Inflammatory macrophage treated with lipopolysaccharide for 1 hour (primary cell): Measurements from ENCODE around the gene KRTAP10-10.
"Not testable (repeated sequence)": the region's sequence is repeated elsewhere in the genome, so short reads cannot be mapped to it uniquely, and the experiment has no call there.

Experiments
- DNase-seq, 2 donors: peaks; one replicate each; pipeline ENCODE4 v3.0.0-alpha.2; 2020 to 2022

Gene KRTAP10-10

DNA sequence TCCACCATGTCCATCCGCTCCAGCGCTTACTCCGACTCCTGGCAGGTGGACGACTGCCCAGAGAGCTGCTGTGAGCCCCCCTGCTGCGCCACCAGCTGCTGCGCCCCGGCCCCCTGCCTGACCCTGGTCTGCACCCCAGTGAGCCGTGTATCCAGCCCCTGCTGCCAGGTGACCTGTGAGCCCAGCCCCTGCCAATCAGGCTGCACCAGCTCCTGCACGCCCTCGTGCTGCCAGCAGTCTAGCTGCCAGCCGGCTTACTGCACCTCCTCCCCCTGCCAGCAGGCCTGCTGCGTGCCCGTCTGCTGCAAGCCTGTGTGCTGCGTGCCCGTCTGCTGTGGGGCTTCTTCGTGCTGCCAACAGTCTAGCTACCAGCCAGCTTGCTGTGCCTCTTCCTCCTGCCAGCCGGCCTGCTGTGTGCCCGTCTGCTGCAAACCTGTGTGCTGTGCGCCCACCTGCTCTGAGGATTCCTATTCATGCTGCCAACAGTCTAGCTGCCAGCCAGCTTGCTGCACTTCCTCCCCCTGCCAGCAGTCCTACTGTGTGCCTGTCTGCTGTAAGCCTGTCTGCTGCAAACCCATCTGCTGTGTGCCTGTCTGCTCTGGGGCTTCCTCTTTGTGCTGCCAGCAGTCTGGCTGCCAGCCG is 9.9 kb upstream of the KRTAP10-10 start:
- DNase-seq: not testable (repeated sequence)

DNA sequence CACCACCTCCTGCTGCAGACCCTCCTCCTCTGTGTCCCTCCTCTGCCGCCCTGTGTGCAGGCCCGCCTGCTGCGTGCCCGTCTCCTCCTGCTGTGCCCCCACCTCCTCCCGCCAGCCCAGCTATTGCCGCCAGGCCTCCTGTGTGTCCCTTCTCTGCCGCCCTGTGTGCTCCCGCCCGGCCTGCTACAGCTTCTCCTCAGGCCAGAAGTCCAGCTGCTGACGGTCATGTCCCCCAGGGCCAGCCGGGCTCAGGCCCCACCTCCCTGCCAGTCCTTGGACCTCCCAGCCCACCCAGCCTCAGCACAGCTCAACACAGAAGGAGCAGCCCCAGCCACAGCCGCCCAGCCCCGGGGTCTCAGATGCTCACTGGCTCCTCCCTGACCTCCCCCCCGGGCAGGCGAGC is 9.3 kb upstream of the KRTAP10-10 start:
- DNase-seq: not testable (repeated sequence)

DNA sequence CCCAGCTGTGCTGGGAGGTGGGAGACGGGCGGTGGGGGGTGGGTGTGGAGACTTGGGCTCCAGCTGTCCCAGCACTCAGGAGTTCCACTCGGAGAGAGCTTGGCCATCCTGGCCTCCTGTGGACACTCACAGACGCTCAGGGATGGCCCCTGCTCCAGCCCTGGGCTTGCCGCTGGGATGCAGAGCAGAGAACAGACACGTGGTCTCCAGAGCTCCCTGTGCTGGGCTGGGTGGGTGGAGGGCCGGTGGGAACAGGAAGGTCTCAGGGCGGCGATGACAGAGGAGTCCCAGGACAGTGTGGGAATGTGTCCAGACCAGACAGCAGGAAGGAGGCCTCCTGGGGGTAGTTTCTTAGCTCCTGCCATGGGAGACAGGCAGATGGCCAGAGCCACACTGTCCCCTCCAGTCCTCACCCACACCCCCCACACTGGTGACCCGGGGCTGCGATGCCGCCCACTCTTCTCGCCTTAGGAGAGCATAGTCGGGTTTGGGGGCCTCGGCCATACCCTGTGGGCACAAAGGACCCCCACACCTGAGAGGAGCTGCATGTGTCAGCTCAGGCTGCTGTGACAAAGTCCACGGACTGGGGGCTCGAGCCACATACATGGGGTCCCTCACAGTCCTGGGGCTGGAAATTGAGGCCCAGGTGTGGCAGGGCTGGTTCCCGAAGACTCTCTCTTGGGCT is 8.3 kb upstream of the KRTAP10-10 start:
- no peak for DNase-seq

DNA sequence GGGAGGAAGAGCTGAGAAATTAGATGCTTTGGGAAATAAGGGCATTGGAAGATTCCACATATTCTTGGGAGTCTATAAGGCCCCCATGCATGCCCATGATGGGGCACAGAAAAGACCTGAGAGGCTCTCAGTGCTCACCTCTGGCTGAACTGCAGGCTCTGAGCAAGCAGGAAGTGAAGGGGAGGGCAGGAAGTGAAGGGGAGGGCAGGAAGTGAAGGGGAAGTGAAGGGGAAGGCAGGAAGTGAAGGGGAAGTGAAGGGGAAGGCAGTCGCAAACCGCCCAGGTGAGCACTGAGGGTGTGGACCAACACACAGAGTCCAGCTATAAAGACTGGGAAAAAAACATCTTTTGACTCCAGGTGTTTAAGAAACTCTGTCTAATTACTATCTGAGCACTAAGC is 6.7 kb upstream of the KRTAP10-10 start:
- no peak for DNase-seq

DNA sequence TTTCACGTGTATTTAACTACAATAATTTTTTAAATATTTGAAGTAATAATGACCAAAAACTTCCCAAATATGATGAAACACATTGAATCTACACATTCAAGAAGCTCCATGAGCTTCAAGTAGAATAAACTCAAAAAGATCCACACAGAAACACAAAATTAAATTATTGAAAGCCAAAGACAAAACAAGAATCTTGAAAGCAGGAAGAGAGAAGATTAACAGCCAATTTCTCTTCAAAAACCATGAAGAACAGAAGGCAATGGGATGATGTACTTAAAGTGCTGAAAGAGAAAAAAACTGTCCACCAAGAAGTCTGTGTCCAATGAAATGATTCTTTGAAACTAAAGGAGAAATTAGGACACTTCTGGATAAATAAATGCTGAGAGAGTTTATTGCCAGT is 5.1 kb upstream of the KRTAP10-10 start:
- DNase-seq: no peak

DNA sequence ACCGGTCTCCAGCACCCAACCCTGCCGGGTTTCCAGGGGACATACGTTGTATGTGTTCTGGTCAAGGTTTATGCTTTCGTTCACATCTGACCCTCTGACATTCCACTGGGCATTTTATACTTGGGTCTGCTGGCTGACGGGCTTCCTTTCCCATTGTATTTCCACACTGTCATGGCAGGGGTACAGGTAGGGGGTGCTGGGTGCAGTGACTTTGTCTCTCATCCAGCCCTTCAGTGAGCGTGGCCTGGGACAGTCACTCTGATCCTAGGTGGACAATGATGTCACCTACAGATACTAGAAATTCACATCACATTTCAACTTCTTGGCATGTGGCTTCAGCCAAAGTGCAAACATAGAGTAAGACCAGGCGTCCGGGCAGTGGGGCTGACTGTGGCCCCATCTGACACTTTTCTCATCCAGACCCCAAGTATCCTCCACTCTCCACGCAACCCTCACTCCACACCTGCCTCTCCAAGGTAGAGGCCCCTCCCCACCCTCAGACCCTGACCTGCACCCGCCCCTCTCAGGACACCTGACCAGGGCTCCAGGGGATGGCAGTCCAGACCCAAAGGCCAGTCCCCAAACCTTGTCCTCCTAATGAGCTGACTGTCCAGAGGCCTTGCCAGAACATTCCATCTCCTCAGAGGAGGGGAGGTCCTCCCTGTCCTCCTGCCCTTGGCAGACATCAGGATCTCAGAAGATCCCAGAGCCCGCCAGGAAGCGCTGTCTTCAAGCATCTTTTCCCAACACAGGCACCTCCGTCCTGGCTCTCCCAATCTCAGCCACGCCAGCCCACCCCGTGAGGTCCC is 743 bp upstream of the KRTAP10-10 start:
- no peak for DNase-seq

DNA sequence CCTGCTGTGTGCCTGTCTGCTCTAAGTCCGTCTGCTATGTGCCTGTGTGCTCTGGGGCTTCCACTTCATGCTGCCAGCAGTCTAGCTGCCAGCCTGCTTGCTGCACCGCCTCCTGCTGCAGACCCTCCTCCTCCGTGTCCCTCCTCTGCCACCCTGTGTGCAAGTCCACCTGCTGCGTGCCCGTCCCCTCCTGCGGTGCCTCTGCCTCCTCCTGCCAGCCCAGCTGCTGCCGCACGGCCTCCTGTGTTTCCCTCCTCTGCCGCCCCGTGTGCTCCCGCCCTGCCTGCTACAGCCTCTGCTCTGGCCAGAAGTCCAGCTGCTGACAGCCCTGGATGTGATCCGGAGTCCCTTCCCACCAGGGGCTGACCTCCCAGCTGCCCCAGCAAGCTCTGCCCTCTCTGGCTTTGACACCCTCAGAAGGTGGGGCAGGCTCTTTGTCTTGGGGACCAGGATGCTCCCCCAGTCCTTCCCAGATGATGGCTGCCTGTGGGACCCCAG is 744 bp downstream of the KRTAP10-10 start:
- DNase-seq: not testable (repeated sequence)

DNA sequence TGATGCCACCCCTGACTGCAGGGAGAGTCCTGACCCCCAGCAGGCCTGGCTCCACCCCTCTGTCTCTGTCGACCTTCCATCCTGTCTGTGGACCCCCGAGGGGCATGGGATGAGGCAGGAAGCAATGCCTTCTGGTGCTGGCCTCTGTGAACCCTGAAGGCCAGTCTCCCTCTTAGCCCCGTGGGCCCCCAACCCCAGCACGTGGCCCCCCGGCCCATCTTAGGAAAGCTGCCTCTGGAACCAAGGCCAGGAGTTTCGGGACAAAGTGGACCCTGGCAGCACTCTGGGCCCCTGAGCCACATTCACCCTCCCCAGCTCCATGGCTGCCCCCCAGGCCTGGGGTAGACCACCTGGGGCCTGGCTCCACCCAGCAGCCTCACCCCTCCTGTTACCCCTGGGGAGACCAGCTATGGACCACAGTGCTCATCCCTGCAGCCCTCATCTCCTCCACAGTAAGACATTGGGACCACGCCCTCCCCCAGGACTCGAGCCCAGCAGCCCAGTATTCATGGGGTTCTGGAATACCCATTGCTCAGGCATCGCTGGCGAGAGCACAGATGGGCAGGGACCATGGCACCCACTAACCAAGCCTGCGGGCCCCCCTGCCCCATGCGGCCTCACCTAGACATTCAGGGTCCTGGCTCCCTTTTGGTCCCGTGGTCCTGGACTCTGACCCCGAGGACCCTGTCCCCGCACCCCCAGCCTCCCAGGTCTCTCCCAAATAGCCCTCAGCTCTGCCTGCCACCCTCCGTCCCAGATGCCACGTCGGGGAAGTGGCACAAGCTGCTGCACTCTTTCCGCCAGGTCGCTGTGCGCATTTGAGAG is 1.6 kb downstream of the KRTAP10-10 start:
- not testable (repeated sequence) for DNase-seq

DNA sequence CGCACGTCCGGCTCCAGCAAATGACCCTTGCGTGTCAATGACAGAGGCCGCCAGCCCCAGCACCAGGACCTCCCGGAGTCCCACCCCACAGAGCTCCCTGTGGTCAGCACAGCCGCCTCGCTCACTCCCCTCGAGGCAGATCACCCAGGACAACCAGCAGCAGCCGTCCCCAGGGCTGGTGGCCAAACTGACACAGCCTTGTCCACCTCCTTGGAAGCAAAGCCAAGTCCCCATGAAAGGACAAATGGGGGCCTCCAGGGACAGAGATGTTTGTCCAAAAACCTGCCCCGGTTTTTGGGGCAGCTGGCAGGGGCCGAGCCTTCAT is 2.1 kb downstream of the KRTAP10-10 start:
- no peak for DNase-seq

DNA sequence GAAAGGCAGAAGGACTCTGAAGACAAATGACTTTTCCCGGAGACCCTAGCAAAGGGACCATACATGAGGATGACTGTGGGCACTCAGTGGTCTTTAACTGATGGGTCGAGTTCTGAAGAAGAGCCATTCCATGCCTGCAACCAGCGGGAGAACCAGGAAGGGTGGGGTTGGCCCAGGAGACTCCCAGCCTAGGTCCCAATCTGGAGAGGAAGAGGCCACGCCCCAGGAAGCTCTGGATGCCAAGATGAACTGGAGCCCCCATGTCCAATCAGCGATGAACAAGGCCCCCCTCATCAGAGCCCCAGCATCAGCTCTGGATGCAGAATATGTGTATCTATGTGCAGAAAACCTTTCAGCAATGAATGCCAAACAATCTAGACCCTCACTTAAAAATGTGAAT is 3.6 kb downstream of the KRTAP10-10 start:
- no peak for DNase-seq

DNA sequence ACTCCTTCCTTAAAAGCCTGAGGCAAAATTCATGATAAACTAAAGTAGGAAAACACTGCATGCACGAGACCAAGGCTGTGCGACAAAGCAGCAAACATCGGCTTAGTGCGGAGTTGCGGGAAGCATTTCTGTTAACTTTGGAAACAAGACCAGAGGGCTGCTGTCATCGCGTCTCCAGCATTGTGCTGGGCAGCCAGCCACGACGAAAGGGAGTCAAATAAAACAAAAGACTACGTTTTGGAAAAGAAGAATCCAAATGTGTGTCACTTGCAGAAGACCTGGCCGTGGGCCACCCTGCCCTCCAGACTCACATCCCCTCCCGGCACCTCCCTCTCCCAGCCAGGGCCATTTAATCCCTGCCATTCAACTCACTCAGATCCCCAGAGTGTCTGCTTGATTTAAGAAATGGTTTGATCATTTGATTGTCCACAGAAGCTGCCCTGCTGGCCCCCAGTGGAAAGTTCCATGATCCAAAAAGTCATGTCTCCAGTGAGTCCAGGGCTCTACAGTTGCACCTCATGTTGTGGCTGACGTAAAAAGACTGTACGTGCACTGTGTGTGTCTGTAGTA is 6.7 kb downstream of the KRTAP10-10 start:
- no peak for DNase-seq

DNA sequence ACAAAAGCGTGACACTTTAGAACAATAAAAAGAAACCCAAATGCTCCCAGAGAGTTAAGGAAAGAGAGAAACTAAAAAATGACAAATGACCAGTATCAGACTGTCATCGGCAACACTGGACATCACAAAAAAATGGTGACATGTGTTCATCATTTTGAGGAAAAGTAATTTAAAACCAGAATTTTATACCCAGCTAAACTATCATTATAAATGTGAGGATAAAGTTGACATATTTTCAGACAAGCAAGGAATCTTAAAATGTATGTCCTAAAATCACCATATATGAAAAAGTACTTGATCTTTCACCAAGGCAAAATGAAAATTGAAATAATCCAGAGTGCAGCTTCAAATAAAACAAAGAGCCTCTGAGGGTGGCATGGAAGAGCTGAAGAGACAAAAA is 7.7 kb downstream of the KRTAP10-10 start:
- no peak for DNase-seq

DNA sequence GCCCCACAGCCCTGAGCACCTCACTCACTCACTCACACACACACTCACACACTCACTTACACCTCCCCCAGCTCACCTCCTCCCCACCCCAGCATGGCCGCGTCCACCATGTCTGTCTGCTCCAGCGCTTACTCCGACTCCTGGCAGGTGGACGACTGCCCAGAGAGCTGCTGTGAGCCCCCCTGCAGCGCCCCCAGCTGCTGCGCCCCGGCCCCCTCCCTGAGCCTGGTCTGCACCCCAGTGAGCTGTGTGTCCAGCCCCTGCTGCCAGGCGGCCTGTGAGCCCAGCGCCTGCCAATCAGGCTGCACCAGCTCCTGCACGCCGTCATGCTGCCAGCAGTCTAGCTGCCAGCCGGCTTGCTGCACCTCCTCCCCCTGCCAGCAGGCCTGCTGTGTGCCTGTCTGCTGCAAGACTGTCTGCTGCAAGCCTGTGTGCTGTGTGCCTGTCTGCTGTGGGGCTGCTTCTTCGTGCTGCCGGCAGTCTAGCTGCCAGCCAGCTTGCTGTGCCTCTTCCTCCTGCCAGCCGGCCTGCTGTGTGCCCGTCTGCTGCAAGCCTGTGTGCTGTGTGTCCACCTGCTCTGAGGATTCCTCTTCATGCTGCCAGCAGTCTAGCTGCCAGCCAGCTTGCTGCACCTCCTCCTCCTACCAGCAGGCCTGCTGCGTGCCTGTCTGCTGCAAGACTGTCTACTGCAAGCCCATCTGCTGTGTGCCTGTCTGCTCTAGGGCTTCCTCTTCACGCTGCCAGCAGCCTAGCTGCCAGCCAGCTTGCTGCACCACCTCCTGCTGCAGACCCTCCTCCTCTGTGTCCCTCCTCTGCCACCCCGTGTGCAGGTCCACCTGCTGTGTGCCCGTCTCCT is 9.4 kb downstream of the KRTAP10-10 start, which contains the start of gene KRTAP10-11:
KRTAP10-11 (plus strand) TSS at position 49 of the 856 bp plus-strand sequence; CDS start at position 94, 45 bp downstream.
- not testable (repeated sequence) for DNase-seq

DNA sequence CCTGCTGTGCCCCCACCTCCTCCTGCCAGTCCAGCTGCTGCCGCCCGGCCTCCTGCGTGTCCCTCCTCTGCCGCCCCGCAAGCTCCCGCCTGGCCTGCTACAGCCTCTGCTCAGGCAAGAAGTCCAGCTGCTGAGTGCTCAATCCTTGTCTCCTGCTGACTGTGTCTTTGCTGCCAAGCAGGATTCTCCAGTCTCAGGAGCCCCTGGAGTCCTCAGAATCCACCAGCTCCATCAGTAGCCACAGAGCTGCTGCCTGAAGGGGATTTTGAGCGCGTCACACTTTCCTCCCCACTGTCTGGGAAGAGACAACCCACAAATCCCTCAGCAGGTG is 10.0 kb downstream of the KRTAP10-10 start:
- DNase-seq: no peak

DNA sequence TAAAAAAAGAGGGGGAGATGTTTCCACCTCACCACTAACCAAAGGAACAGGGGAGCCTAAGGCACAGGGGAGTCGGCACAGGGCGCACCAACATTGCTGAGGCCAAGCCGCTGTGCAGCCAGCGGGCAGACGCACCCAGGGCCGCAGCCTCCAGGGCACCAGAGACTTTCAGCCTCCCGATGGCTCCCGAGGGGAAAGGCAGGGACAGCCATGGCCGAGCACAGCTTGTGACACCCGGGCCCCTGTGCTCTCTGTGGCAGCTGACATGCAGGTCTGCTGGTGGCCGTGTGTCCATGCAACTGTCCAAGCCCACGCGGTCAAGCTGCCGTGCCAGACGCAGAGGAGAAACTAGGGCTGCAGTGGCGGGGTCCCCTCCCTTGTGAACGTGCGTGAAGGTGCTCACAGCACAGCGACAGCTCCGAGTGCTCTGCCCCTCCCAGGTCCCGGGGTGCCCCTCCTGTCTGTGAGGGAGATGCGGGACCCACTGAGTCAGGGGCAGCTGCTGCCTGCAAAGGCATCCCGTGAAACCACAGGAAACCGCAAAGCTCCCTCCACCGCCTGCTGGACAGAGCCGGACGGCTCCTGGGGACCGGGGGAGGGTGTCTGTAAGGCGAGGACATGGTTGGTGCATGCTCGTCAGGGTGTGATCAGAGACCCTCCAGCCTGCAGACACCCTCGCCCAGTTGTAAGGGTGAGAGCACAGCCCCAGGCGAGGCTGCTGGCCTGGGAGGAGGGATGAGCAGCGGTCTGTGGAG is 11.6 kb downstream of the KRTAP10-10 start:
- no peak for DNase-seq

DNA sequence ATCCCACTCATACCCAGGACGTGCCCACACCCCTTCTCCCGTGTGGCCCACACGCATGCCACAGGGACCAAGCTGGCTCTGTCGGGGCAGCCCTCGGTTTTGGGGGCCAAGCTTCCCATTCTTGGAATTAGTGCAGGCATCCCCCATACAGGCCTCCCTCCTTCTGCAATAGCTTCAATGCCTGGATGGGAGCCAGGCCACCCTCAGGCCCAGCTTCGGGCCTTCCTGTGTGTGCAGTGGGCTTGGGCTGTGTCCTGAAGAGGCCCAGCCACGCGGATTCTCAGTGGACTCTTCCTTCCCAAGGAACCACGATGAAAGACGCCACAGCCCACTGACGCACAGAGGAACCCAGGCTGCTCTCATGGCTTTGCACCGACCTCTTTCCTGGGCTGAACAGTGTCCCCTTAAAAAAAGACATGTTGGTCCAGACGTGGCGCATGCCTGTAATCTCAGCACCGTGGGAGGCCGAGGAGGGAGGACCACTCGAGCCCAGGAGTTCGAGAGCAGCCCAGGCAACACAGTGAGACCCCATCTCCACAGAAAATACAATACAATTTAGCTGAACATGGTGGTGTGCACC is 12.5 kb downstream of the KRTAP10-10 start:
- no peak for DNase-seq

DNA sequence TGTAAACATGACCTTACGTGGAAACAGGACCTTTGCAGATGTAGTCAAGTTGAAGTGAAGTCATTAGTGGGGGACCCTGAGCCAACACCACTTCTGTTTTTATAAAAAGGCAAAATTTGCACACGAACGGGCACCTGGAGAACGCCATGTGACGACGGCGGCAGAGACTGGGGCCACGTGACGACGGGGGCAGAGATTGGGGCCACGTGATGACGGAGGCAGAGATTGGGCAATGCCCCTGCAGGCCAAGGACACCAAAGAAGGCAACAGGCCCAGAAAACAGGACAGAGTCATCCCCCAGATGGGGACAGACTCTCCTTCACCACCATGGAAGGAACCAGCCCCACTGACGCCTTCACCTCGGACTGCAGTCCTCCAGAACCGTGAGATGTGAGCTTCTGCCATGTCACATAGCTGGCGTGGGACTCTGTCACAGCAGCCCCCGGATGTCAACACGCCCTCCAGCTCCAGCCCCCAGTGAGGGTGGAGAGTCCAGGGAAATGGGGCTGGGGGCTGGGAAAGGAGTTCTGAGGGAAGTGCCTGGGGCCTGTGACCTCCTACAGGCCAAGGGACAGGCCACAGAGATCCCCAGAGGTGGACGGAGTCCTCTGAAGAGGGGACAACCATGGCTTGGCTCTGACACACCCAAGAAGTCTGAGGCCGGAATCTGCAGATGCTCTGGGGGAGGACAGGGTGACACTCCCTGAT is 13.3 kb downstream of the KRTAP10-10 start:
- DNase-seq: no peak

DNA sequence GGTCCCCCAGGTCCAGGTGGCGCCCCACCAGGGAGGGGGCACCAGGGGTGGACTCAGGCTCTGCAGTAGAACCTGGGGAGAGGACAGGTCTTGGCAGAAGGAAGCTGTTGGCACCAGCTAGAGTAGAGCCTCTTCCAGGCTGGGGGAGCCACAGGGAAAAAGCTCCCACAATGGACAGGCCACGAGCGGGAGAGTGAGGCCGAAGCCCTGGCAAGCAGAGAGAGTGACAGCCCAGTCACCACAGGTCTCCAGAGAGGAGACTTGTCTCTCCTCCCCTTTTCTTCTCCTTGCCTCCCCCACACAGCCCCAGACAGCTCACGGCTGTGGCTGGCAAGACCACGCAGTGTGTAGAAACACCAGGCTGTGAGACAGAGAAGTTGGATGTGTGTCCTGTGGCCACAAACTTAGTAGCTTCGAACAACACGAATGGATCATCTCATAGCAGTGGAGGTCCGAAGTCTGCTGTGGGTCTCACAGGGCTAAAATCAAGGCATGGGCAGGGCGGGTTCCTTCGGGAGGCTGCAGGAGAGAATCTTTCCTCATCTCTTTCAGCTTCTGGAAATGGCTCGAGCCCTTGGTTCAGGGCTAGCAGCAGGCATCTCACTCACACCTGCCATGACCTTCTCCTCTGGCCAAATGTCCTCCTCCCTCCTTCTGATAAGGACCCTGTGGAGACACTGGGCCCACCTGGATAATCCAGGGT is 14.0 kb downstream of the KRTAP10-10 start:
- no peak for DNase-seq

DNA sequence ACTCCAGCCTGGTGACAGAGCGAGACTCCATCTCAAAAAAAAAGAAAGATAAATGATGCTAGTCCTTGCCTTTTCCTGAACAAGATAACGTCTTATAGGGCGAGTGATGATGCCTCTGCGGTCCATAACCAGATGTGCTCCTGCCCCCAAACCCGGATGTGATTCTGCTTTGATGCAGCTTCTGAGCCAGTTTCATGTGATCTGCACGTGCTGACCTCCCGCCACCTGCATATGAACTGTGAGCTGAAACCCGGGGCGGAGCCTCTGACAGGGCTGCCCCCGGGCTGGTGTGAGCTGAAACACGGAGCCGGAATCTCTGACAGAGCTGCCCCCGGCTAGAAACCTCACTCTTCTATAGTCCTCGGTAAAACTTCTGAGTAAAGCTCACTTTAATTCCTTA is 16.0 kb downstream of the KRTAP10-10 start:
- DNase-seq: no peak
